ENCODE results near the gene LRFN3. TPM values are rescaled to one million over a fixed set of nuclear protein-coding genes. Genes with fewer than 3 reads are reported as not detected.

LRFN3 gene
- total and polyA plus RNA-seq, 4 experiments from 2014 or later, result 0.45 to 16.3 (median 9.0) TPM

DNA sequence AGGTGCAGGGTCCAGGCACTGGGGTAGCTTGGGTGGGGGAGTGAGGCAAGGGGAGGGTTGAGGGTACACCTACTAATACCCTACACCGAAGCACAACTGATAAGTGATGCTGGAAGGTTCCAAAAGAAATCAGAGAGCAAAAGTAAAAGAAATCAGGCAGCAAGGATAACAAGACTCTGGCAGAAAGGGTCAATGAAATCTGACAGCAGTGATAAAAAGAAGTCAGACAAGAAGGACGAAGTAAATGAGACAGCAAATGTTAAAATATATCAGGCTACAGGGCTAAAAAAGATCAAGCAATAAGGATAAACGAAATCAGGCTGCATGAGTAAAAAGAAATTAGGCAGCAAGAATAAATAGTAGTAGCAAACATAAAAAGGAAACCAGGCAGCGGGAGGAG, 4.7 kb downstream of the LRFN3 start:
- Mint-ChIP-seq H3K27me3 (no peaks in the 10 kb centered on the region), H3K36me3 (peaks cover 21 to 53% of the 10 kb centered on the region in 2 donors), H3K9me3 (peaks cover 0 to 2% (median 0%) of the 10 kb centered on the region in 8 donors), H3K4me3 (no peak overlapping the region), H3K4me1 (peaks cover 28 to 49% (median 37%) of the 10 kb centered on the region in 4 donors), H3K27ac (peak overlapping the region in 5 of 7 donors; percentile 3 to 76 (median 26))
- peaks cover 26% of the 10 kb centered on the region for H3K4me1 ChIP-seq (ENCODE audit: insufficient read depth, low read length)
- no peak overlapping the region for H3K27ac ChIP-seq (ENCODE audit: low read depth, low read length)
- no peaks in the 10 kb centered on the region for H3K27me3 ChIP-seq (ENCODE audit: insufficient read depth, low read length)
- intact Hi-C loops (cut with micrococcal nuclease), result no loop called here
- no peak for DNase-seq
- no peak overlapping the region for H3K4me3 ChIP-seq (ENCODE audit: low read length in 2 of 2)
- H3K36me3 ChIP-seq (ENCODE audit: insufficient read depth, low read length), result no peaks in the 10 kb centered on the region
- POLR2A ChIA-PET (ENCODE audit: partially characterized antibody), result interaction anchor here (1.5 kb wide), 1 partner anchor 13 kb away, joined by 3 read pairs; no protein-coding TSS in a partner anchor
- CTCF ChIA-PET (ENCODE audit: partially characterized antibody), result interaction anchor here (1.4 to 1.5 kb wide), 2 partner anchors 18 to 59 kb away, joined by 5 read pairs; no protein-coding TSS in a partner anchor
- H3K9me3 ChIP-seq (ENCODE audit: control insufficient read depth in 1 of 2, low read length in 2 of 2), result no peaks in the 10 kb centered on the region

DNA sequence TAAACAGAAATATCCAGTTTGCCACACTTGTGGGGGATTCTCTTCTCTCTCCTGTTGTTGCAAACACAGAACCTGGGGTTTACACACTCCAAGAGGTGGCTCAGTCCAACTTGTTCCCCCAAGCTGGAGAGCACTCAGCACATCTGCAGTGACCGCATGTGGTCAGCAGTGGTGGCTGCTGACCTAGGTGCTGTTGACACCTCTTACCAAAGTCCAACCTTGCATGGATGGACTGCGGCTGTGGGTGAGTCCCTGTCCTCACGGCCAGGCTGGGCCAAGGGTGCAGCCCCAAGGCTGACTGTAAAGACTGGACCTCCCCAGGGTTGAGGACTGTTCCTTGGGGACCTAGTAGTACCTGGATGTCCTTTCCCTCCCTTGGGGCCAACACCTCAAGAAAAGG, 6.1 kb downstream of the LRFN3 start:
- no peaks in the 10 kb centered on the region for H3K27me3 ChIP-seq (ENCODE audit: insufficient read depth, low read length)
- POLR2A ChIA-PET (ENCODE audit: partially characterized antibody), result no interaction called here
- Mint-ChIP-seq H3K9me3 (no peaks in the 10 kb centered on the region), H3K27me3 (no peaks in the 10 kb centered on the region), H3K27ac (peak overlapping the region in 2 of 7 donors; percentile 21 to 24), H3K4me3 (no peak overlapping the region), H3K4me1 (peaks cover 24 to 43% (median 34%) of the 10 kb centered on the region in 4 donors), H3K36me3 (peaks cover 21 to 55% of the 10 kb centered on the region in 2 donors)
- H3K36me3 ChIP-seq (ENCODE audit: insufficient read depth, low read length), result no peaks in the 10 kb centered on the region
- H3K9me3 ChIP-seq (ENCODE audit: control insufficient read depth in 1 of 2, low read length in 2 of 2), result no peaks in the 10 kb centered on the region
- intact Hi-C loops (cut with micrococcal nuclease), result no loop called here
- no peak for DNase-seq
- CTCF ChIA-PET (ENCODE audit: partially characterized antibody), result interaction anchor here (1.6 kb wide), 1 partner anchor 11 kb away, joined by 3 read pairs; no protein-coding TSS in a partner anchor
- no peak overlapping the region for H3K4me3 ChIP-seq (ENCODE audit: low read length in 2 of 2)
- H3K27ac ChIP-seq (ENCODE audit: low read depth, low read length), result no peak overlapping the region
- peaks cover 16% of the 10 kb centered on the region for H3K4me1 ChIP-seq (ENCODE audit: insufficient read depth, low read length)

DNA sequence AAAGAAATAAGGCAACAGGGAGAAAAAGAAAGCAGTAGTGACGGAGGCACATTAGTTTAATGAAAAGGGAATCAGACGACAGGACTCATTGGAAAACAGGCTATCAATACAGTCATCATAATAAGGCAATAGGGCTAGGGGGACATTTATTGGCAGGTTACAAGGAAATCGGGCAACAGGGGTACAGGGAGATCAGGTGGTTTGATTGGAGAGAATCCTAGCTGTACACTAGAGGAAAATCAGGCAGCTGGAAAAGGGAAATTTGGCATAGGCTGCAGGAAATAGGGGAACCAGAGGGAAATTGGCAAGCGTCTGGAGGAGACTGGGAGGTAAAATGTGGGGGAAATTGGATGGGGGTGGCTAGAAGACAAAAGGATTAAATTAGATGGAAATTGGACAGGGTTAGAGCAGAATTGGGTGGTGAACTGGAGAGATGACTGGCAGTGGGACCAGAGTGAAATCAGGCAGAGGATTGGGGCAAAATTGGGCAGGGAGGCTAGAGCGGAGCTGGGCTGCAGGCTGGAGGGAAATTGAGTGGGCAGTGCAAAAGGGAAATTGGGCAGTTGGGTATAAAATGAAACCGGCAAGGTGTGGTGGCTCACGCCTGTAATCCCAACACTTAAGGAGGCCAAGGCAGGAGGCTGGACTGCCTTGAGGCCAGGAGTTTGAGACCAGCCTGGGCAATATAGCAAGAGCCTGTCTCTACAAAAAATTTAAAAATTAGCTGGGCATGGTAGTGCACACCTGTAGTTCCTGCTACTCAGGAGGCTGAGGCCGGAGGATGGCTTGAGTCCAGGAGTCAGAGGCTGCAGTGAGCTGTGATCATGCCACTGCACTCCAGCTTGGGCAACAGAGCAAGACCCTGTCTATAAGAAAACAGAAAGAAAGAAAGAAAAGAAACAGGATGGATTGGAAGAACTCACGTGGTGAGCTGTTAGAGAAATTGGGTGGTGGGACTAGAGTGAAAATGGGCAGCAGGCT, 7.4 kb downstream of the LRFN3 start:
- Mint-ChIP-seq H3K27ac (peak overlapping the region; percentile 28 to 85 (median 53)), H3K4me3 (no peak overlapping the region), H3K36me3 (peaks cover 21 to 46% of the 10 kb centered on the region in 2 donors), H3K27me3 (no peaks in the 10 kb centered on the region), H3K4me1 (peaks cover 20 to 42% (median 30%) of the 10 kb centered on the region in 4 donors), H3K9me3 (peaks cover 0 to 5% (median 0%) of the 10 kb centered on the region in 8 donors)
- Histone ChIP-seq H3K4me1 (ENCODE audit: insufficient read depth, low read length) (peaks cover 8% of the 10 kb centered on the region), H3K36me3 (ENCODE audit: insufficient read depth, low read length) (no peaks in the 10 kb centered on the region), H3K9me3 (ENCODE audit: control insufficient read depth in 1 of 2, low read length in 2 of 2) (no peaks in the 10 kb centered on the region), H3K4me3 (ENCODE audit: low read length in 2 of 2) (no peak overlapping the region), H3K27me3 (ENCODE audit: insufficient read depth, low read length) (no peaks in the 10 kb centered on the region), H3K27ac (ENCODE audit: low read depth, low read length) (no peak overlapping the region)
- intact Hi-C loops (cut with micrococcal nuclease), result no loop called here
- POLR2A ChIA-PET (ENCODE audit: partially characterized antibody), result interaction anchor here (2.6 kb wide), 1 partner anchor 15 kb away, joined by 18 read pairs; no protein-coding TSS in a partner anchor
- DNase-seq, result no peak
- CTCF ChIA-PET (ENCODE audit: partially characterized antibody), result interaction anchor here (1.5 to 1.7 kb wide), 2 partner anchors 15 to 62 kb away, joined by 4 to 5 read pairs; no protein-coding TSS in a partner anchor

DNA sequence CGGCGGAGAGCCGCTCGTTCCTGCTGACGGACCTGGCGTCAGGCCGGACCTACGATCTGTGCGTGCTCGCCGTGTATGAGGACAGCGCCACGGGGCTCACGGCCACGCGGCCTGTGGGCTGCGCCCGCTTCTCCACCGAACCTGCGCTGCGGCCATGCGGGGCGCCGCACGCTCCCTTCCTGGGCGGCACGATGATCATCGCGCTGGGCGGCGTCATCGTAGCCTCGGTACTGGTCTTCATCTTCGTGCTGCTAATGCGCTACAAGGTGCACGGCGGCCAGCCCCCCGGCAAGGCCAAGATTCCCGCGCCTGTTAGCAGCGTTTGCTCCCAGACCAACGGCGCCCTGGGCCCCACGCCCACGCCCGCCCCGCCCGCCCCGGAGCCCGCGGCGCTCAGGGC, 8.4 kb downstream of the LRFN3 start:
- peaks cover 5% of the 10 kb centered on the region for H3K4me1 ChIP-seq (ENCODE audit: insufficient read depth, low read length)
- intact Hi-C loops (cut with micrococcal nuclease), result no loop called here
- H3K9me3 Mint-ChIP-seq, result peaks cover 0 to 5% (median 0%) of the 10 kb centered on the region in 8 donors
- peaks cover 18 to 45% (median 31%) of the 10 kb centered on the region in 4 donors for H3K4me1 Mint-ChIP-seq
- H3K27me3 Mint-ChIP-seq, result no peaks in the 10 kb centered on the region
- peak overlapping the region in 1 of 7 donors; percentile 57 for H3K27ac Mint-ChIP-seq
- no peak overlapping the region for H3K4me3 ChIP-seq (ENCODE audit: low read length in 2 of 2)
- ChIA-PET POLR2A (ENCODE audit: partially characterized antibody) (interaction anchor here (2.6 kb wide), 1 partner anchor 14 kb away, joined by 18 read pairs; no protein-coding TSS in a partner anchor), CTCF (ENCODE audit: partially characterized antibody) (interaction anchor here (1.5 to 1.7 kb wide), 2 partner anchors 14 to 62 kb away, joined by 4 to 5 read pairs; no protein-coding TSS in a partner anchor)
- no peaks in the 10 kb centered on the region for H3K27me3 ChIP-seq (ENCODE audit: insufficient read depth, low read length)
- no peaks in the 10 kb centered on the region for H3K9me3 ChIP-seq (ENCODE audit: control insufficient read depth in 1 of 2, low read length in 2 of 2)
- peak in 1 of 5 donors; percentile 2 for DNase-seq
- H3K36me3 Mint-ChIP-seq, result peaks cover 21 to 39% of the 10 kb centered on the region in 2 donors
- H3K36me3 ChIP-seq (ENCODE audit: insufficient read depth, low read length), result no peaks in the 10 kb centered on the region
- H3K27ac ChIP-seq (ENCODE audit: low read depth, low read length), result no peak overlapping the region
- H3K4me3 Mint-ChIP-seq, result no peak overlapping the region

DNA sequence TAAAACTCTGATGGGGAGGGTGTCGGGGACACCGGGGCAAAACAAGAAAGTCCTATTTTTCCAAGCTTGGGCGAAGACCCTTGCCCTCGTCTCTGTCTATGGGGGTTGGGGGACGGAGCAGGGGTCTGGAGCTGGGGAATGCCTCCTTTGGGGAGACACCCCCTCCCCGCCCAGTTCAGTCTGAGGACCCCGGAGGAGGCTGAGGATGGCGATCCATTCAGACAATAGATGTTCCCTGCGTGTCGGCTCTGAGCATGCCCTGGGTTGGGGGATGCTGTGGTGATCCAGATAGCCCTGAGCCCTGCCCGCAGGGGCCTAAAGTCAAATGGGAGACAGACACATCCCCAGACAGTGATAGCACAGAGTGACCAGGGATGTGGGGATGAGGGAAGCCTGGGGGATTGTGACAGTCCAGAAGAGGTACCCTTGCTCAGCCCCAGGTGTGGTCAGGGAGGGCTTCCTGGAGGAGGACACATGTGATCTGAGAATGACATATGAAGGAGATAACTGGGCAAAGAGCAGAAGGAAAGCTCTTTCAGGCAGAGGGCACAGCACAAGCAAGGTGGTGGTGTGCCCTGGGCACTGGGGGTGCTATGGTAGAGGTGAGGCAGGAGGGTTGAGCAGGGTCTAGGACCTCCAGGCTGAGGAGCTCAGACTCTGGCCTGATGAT, 9.1 kb downstream of the LRFN3 start:
- intact Hi-C loops (cut with micrococcal nuclease), result no loop called here
- peak in 1 of 5 donors; percentile 33 for DNase-seq
- no peak overlapping the region for H3K27ac ChIP-seq (ENCODE audit: low read depth, low read length)
- Mint-ChIP-seq H3K4me1 (peaks cover 24 to 52% (median 38%) of the 10 kb centered on the region in 4 donors), H3K9me3 (peaks cover 0 to 5% (median 0%) of the 10 kb centered on the region in 8 donors), H3K36me3 (peaks cover 21 to 36% of the 10 kb centered on the region in 2 donors), H3K4me3 (peak overlapping the region in 1 of 8 donors; percentile 25), H3K27ac (peak overlapping the region in 6 of 7 donors; percentile 10 to 61 (median 38)), H3K27me3 (no peaks in the 10 kb centered on the region)
- H3K9me3 ChIP-seq (ENCODE audit: control insufficient read depth in 1 of 2, low read length in 2 of 2), result no peaks in the 10 kb centered on the region
- no peaks in the 10 kb centered on the region for H3K27me3 ChIP-seq (ENCODE audit: insufficient read depth, low read length)
- no peaks in the 10 kb centered on the region for H3K36me3 ChIP-seq (ENCODE audit: insufficient read depth, low read length)
- no peak overlapping the region for H3K4me3 ChIP-seq (ENCODE audit: low read length in 2 of 2)
- ChIA-PET POLR2A (ENCODE audit: partially characterized antibody) (interaction anchor here (1.2 to 2.6 kb wide), 2 partner anchors 8 to 13 kb away, joined by 3 to 18 read pairs; no protein-coding TSS in a partner anchor), CTCF (ENCODE audit: partially characterized antibody) (interaction anchor here (0.9 to 1.4 kb wide), 2 partner anchors 22 to 183 kb away, joined by 3 to 4 read pairs; no protein-coding TSS in a partner anchor)
- H3K4me1 ChIP-seq (ENCODE audit: insufficient read depth, low read length), result peaks cover 12% of the 10 kb centered on the region

DNA sequence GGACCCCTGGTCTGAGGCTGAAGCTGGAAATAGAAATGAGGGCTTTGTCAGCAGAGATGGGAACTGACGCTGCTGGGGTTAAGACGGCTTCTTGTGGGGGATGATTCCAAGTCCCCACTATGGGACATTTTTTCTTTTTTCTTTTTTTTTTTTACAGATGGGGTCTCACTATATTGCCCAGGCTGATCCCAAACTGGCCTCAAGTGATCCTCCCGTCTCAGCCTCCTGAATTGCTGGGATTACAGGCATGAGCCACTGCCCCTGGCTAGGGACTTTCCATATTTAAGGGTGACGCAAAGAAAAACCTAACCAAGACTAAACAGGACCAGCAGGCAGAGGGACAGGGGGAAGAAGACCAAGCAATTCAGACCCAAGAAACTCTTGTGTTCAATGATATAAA, 10.0 kb downstream of the LRFN3 start:
- no peak for DNase-seq
- intact Hi-C loops (cut with micrococcal nuclease), result no loop called here
- Mint-ChIP-seq H3K27ac (peak overlapping the region; percentile 57 to 92 (median 78)), H3K9me3 (peaks cover 0 to 5% (median 0%) of the 10 kb centered on the region in 8 donors), H3K27me3 (no peaks in the 10 kb centered on the region), H3K4me1 (peaks cover 26 to 55% (median 40%) of the 10 kb centered on the region in 4 donors), H3K4me3 (no peak overlapping the region), H3K36me3 (peaks cover 15 to 28% of the 10 kb centered on the region in 2 donors)
- Histone ChIP-seq H3K4me1 (ENCODE audit: insufficient read depth, low read length) (peaks cover 22% of the 10 kb centered on the region), H3K27ac (ENCODE audit: low read depth, low read length) (no peak overlapping the region), H3K9me3 (ENCODE audit: control insufficient read depth in 1 of 2, low read length in 2 of 2) (no peaks in the 10 kb centered on the region), H3K27me3 (ENCODE audit: insufficient read depth, low read length) (no peaks in the 10 kb centered on the region), H3K36me3 (ENCODE audit: insufficient read depth, low read length) (no peaks in the 10 kb centered on the region), H3K4me3 (ENCODE audit: low read length in 2 of 2) (no peak overlapping the region)
- CTCF ChIA-PET (ENCODE audit: partially characterized antibody), result interaction anchor here (0.9 to 1.4 kb wide), 7 partner anchors 21 to 182 kb away, joined by 3 to 7 read pairs (median 3); partner anchors contain the start of gene THAP8
- POLR2A ChIA-PET (ENCODE audit: partially characterized antibody), result interaction anchor here (1.0 to 2.6 kb wide), 4 partner anchors 7 to 201 kb away, joined by 3 to 18 read pairs (median 3); partner anchors contain the start of genes PSENEN and U2AF1L4

Data from CD4-positive, alpha-beta memory T cell (primary cell).